ENCODE data around the gene ABI3BP.

The ABI3BP gene

GRCh38 chr3:100932491-100932890 lies 60.7 kb downstream of the ABI3BP start:
- DNase-seq, result no peak

- DNase-seq, result peak; percentile 94
These were observed 64.4 kb downstream of the ABI3BP start for GRCh38 chr3:100928638-100929428.

GRCh38 chr3:100927775-100928174 lies 65.4 kb downstream of the ABI3BP start:
- peak; percentile 35 for DNase-seq

- DNase-seq, result no peak
These were observed 77.3 kb downstream of the ABI3BP start for GRCh38 chr3:100915706-100916495.

- DNase-seq, result no peak
These were observed 79.2 kb downstream of the ABI3BP start for GRCh38 chr3:100913870-100914648.

- no peak for DNase-seq
These were observed 80.2 kb downstream of the ABI3BP start for GRCh38 chr3:100912976-100913545.

- no peak for DNase-seq
These were observed 80.7 kb downstream of the ABI3BP start for GRCh38 chr3:100912571-100912970.

- DNase-seq, result no peak
These were observed 81.3 kb downstream of the ABI3BP start for GRCh38 chr3:100911956-100912355.

- peak; percentile 55 for DNase-seq
These were observed 82.2 kb downstream of the ABI3BP start for GRCh38 chr3:100910986-100911385.

GRCh38 chr3:100902572-100902971 lies 90.6 kb downstream of the ABI3BP start:
- peak; percentile 95 for DNase-seq

- DNase-seq, result peak; percentile 36
These were observed 92.4 kb downstream of the ABI3BP start for GRCh38 chr3:100900671-100901335.

GRCh38 chr3:100899440-100900091 lies 93.7 kb downstream of the ABI3BP start:
- DNase-seq, result no peak

- no peak for DNase-seq
These were observed 94.5 kb downstream of the ABI3BP start for GRCh38 chr3:100898681-100899080.

GRCh38 chr3:100896994-100897393 lies 96.2 kb downstream of the ABI3BP start:
- DNase-seq, result no peak

GRCh38 chr3:100893590-100893989 lies 99.6 kb downstream of the ABI3BP start:
- DNase-seq, result peak; percentile 55

GRCh38 chr3:100893108-100893507 lies 100.1 kb downstream of the ABI3BP start:
- DNase-seq, result no peak

GRCh38 chr3:100891827-100892226 lies 101.4 kb downstream of the ABI3BP start:
- peak; percentile 59 for DNase-seq

- DNase-seq, result peak; percentile 66
These were observed 102.2 kb downstream of the ABI3BP start for GRCh38 chr3:100891033-100891432.

GRCh38 chr3:100888881-100889280 lies 104.3 kb downstream of the ABI3BP start:
- DNase-seq, result no peak

- peak; percentile 85 for DNase-seq
These were observed 110.6 kb downstream of the ABI3BP start for GRCh38 chr3:100882571-100882984.

- peak; percentile 71 for DNase-seq
These were observed 112.4 kb downstream of the ABI3BP start for GRCh38 chr3:100880845-100881244.

GRCh38 chr3:100880072-100880471 lies 113.1 kb downstream of the ABI3BP start:
- no peak for DNase-seq
